BJ (cell line): Measurements from ENCODE around the gene FAM89B. TPM values are rescaled to one million over a fixed set of nuclear protein-coding genes. Genes with fewer than 3 reads are reported as not detected.

ENCODE experiments used
- CTCF ChIA-PET: fragments of 350-600 bp; formaldehyde crosslinking; extraction: SDS; loops from one replicate; lab custom pipeline; 2021; ENCODE audit warnings: antibody characterized with exemption, inconsistent platforms; lab: Yijun Ruan, JAX
- POLR2A ChIA-PET: fragments of 300-600 bp; sonication (Branson Sonifier 250); formaldehyde crosslinking; extraction: SDS; loops from one replicate; lab custom pipeline; 2021; ENCODE audit warnings: antibody characterized with exemption; lab: Charles Lee
- DNase-seq: peaks from one replicate; pipeline ENCODE4 v3.0.0-alpha.2; 2011; ENCODE audit warnings: low read depth
- H3K27me3 ChIP-seq: 2 replicates; pipeline ENCODE4 v1.6.0; 2011; ENCODE audit warnings: low read length; ENCODE audit not compliant: control insufficient read depth, insufficient read depth
- H3K36me3 ChIP-seq: 2 replicates; pipeline ENCODE4 v1.5.1; 2011; ENCODE audit warnings: low read length; ENCODE audit not compliant: control insufficient read depth, insufficient read depth
- H3K4me3 ChIP-seq: 2 replicates; pipeline ENCODE4 v1.5.1; 2011; ENCODE audit warnings: low read depth, mild to moderate bottlenecking, control low read depth, low read length
- polyA plus RNA-seq: library from polyadenylated mRNA; depleted of rRNA; stranded (reverse); fragments of >200 nt; gene quantifications from 2 replicates; pipeline ENCODE4 v1.2.3, GENCODE V29; 2011
- TF ChIP-seq, protein P1 (sequence below): IDR thresholded peaks from 2 replicates; pipeline ENCODE4 v1.5.1; 2011; ENCODE audit warnings: low read depth, mild to moderate bottlenecking, control low read depth, inconsistent platforms, low read length, moderate library complexity; ENCODE audit not compliant: insufficient read depth

Gene FAM89B
- polyA plus RNA-seq, 1 experiment = 56.9 TPM

DNA sequence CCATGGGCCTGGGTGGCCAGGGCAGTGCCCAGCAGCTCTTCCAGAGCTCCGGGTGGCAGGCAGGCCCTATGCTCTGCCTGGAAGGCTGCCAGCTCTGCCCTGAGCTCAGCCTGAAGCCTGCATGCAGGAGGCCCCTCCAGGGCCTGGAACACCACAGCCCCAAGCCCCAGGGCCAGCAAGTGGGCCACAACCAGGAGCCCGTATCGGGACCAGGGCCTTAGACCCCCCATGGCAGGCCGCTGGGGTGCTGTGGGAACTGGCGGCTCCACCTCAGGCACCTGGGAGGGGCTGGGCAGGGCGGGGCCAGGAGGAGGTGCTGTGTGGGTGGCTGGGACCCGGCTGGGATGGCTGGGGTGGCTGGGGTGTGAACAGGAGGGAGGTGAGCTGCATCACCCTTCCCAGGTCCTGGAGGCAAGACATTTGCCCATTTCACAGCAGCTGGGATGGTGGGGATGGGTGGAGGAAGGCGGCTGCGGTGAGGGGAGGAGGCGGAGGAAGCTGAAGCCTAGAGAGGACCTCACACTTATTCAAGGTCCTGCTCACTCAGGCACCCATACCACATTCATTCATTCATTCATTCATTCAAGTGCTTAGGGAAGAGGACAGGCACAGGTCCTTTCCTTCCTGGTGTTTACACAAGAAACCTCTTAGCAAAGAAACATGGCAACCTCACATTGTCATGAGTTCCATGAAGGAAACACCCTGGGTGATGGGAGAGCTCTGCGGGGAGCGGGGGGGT, 23.4 kb downstream of the FAM89B start, which contains the start of gene KCNK7:
KCNK7 (minus strand) TSS at position 258 of the 739 bp plus-strand sequence; CDS start at position 230, 28 bp downstream.
- CTCF ChIA-PET = interaction anchor here (1.7 to 11.8 kb wide), 4 partner anchors 9 to 54 kb away, joined by 4 to 134 read pairs (median 34); partner anchors contain the start of gene EHBP1L1
- Histone ChIP-seq H3K4me3 (no peak within 1 kb of the TSS), H3K36me3 (peaks cover 15% of the 10 kb centered on the region), H3K27me3 (no peaks in the 10 kb centered on the region)
- POLR2A ChIA-PET = no interaction called here
- TF ChIP-seq, protein P1, sequence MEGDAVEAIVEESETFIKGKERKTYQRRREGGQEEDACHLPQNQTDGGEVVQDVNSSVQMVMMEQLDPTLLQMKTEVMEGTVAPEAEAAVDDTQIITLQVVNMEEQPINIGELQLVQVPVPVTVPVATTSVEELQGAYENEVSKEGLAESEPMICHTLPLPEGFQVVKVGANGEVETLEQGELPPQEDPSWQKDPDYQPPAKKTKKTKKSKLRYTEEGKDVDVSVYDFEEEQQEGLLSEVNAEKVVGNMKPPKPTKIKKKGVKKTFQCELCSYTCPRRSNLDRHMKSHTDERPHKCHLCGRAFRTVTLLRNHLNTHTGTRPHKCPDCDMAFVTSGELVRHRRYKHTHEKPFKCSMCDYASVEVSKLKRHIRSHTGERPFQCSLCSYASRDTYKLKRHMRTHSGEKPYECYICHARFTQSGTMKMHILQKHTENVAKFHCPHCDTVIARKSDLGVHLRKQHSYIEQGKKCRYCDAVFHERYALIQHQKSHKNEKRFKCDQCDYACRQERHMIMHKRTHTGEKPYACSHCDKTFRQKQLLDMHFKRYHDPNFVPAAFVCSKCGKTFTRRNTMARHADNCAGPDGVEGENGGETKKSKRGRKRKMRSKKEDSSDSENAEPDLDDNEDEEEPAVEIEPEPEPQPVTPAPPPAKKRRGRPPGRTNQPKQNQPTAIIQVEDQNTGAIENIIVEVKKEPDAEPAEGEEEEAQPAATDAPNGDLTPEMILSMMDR = no peak
- no peak for DNase-seq

DNA sequence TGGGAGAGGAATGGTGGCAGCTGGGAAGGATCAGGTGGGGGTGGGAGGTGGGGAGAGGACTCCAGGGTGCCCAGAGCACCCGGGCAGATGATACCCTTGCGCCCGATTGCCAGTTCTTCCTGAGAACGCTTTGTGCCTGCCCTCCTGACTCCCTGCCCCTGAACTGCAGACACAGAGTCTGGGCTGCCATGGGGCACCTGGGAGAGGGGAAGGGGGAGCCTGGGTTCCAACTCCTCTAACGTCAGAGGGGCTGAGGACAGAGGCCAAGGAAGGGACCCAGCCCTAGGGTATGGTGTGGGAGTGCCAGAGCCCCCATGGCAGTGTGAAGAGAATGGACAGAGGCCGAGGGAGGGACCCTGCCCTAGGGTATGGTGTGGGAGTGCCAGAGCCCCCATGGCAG, 24.2 kb downstream of the FAM89B start:
- TF ChIP-seq, protein P1 = no peak
- Histone ChIP-seq H3K27me3 (no peaks in the 10 kb centered on the region), H3K4me3 (no peak overlapping the region), H3K36me3 (peaks cover 15% of the 10 kb centered on the region)
- POLR2A ChIA-PET = no interaction called here
- no peak for DNase-seq
- CTCF ChIA-PET = interaction anchor here (1.7 to 11.8 kb wide), 3 partner anchors 13 to 55 kb away, joined by 4 to 134 read pairs (median 25); partner anchors contain the start of gene EHBP1L1

DNA sequence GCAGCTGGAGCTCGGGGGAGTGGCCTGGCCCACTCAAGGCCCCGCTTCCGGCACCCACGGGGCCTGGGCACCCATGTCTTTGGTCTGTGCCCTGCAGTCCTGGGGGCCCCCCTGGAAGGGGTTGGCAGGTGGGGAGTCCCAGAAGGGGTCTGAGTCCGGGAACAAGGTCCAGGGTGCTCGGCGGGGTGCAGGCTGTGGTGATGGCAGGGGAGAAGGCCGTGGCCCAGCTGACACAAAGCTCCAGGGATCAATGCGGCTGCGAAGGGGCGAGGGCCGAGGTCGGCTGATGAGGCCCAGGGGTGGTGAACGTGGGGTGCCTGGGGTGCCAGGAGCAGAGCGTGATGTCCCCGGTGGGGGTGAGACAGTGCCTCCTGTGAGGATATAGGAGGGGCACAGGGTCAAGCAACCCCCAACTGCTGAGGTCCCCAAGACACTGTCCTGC, 25.9 kb downstream of the FAM89B start:
- H3K27me3 ChIP-seq = no peaks in the 10 kb centered on the region
- ChIA-PET POLR2A (no interaction called here), CTCF (interaction anchor here (0.8 to 1.0 kb wide), 3 partner anchors 10 to 261 kb away, joined by 3 to 5 read pairs (median 5); partner anchors contain the start of gene EHBP1L1)
- H3K36me3 ChIP-seq = peaks cover 12% of the 10 kb centered on the region
- no peak for DNase-seq
- TF ChIP-seq, protein P1 = no peak
- H3K4me3 ChIP-seq = no peak overlapping the region

DNA sequence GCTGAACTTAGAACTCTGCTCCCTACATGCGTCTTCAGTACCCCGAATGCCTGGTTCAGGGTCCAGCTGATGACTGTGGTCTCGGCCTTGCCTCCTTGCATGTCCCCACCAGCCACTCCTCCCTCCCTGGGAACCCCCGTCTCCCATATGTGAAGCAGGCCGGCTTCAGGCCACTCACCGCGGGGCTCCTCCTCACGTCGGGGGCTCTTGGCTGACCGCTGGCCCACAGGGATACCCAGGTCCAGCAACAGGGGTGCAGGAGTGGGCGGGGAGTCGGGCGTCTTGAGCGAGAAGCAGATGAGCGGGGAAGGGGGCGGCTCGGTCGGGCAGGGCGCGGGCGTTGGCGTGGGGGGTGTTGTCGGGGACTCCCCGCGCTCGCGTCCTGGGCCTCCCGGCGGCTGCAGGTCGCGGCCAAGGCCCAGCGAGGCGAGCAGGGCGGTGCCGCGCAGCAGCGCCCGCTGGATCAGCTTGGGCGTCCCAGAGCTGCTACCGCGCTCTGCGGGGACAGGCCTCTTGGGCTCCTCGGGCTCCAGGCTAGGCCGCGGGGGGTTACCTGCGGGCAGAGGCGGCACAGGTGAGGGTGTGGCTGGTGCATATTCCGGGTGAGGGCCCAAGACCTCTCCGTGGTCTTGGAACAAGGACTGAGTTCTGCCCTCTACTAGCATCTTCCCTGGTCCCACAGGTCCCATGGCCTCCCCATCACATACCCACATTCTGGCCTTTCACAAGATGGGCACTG, 27.0 kb downstream of the FAM89B start:
- TF ChIP-seq, protein P1 = no peak
- Histone ChIP-seq H3K36me3 (peaks cover 16% of the 10 kb centered on the region), H3K27me3 (no peaks in the 10 kb centered on the region), H3K4me3 (no peak overlapping the region)
- DNase-seq = no peak
- CTCF ChIA-PET = interaction anchor here (1.0 to 1.8 kb wide), 2 partner anchors 58 to 260 kb away, joined by 3 to 8 read pairs; no protein-coding TSS in a partner anchor
- POLR2A ChIA-PET = interaction anchor here (0.9 kb wide), 1 partner anchor 12 kb away, joined by 4 read pairs; no protein-coding TSS in a partner anchor

DNA sequence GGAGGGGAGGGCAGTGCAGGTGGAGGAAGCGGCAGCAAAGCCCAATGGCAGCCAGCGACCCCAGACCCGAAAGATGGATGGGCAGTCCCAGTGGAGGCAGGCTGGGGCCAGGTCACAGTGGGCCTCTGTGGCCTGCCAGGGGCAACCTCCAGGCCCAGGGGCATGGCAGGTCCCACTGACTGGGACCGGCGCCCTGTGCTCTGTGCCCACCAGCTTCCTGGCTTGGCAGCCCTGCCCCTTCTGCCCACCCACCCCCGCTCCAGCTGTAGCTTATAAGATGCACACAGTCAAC, 27.6 kb downstream of the FAM89B start:
- ChIA-PET POLR2A (no interaction called here), CTCF (interaction anchor here (1.8 kb wide), 1 partner anchor 59 kb away, joined by 8 read pairs; no protein-coding TSS in a partner anchor)
- DNase-seq = no peak
- H3K27me3 ChIP-seq = no peaks in the 10 kb centered on the region
- H3K4me3 ChIP-seq = no peak overlapping the region
- H3K36me3 ChIP-seq = peaks cover 21% of the 10 kb centered on the region
- TF ChIP-seq, protein P1 = no peak
